NCI-H2107 treated with DMSO at 0.1 percent for 48 hours (cell line): ENCODE measurements around the gene KCNK1.

ENCODE experiments used
- DNase-seq: peaks from one replicate; lab custom pipeline; 2025; ENCODE audit not compliant: unreplicated experiment; lab: John Stamatoyannopoulos, UW

KCNK1 gene

GRCh38 chr1:233613252-233614172 is at the start of gene KCNK1:
KCNK1 (plus strand) TSS chr1:233614106; CDS start chr1:233614172, 66 bp downstream.
- DNase-seq, result peak; percentile 81

GRCh38 chr1:233565313-233565712 is 48.6 kb upstream of the KCNK1 start:
- DNase-seq, result no peak

DNA sequence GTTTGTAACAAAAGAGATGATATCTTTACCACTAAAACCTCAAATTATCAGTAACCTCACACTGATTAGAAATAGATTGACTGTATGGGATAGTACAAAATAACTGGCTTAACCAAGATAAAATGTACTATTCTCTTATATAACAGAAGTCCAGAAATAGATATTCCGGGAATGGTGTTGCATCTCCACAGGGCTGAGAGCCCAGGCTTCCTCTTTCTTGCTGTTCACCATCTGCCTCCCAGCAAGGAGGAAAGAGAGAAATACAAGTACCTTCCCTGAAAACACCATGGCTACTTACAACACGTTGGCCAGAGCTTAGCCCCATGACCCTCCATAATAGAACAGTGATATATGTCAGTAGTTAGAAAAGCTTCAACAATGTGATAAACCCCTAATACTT is 47.0 kb upstream of the KCNK1 start:
- no peak for DNase-seq

DNA sequence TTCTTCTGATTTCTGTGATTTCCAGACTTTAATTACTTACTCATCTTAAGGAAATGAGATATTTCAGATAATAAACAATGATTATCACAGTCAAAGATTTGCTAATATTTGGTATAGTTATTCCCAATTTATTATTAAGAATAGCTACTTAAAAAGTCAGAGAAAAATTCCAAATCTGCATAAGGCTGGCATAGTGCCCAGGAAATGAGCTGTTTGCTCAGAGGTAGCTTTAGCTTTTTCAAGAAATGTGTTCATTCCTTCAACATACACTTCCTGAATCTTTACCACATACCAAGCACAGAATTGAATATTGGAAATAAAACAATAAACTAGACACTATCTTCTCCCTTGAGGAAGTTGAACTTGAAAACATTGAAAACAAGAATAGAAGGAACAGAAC is 44.3 kb upstream of the KCNK1 start:
- DNase-seq, result no peak

DNA sequence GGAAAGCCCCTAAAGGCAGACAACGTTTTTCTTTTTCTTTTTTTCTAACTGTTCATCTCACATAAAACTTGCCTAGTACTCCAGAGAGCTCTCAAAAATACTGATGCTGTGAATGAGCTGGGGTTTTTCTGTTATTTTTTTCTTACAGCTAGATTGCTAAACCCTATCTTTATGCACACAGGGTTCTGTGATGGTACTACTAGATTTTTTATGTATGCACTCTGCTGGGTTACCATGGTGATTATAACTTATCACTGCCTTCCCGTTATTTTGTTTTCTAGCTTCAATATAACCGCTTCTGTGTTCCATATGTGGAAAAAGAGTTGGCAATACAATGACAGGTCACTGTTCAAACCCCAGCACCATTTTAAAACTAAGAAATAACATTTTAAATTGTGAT is 43.7 kb upstream of the KCNK1 start:
- no peak for DNase-seq

DNA sequence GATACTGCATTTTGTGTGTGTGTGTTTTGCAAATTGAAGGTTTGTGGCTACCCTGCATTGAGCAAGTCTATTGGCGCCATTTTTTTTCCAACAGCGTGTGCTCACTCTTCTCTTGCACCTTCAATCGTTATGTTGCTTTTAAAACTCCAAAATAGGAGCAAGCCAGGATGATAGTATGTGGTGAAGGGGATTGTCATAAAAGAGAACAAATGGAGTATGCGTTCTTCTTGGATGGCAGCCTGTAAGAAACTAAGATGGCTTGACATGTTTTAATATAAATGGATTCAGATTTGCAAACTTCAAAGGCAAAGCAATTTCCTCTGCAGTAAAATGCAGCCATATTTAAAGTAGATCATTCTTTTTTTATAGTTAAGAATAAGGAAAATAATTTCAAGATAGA is 43.2 kb upstream of the KCNK1 start:
- no peak for DNase-seq

DNA sequence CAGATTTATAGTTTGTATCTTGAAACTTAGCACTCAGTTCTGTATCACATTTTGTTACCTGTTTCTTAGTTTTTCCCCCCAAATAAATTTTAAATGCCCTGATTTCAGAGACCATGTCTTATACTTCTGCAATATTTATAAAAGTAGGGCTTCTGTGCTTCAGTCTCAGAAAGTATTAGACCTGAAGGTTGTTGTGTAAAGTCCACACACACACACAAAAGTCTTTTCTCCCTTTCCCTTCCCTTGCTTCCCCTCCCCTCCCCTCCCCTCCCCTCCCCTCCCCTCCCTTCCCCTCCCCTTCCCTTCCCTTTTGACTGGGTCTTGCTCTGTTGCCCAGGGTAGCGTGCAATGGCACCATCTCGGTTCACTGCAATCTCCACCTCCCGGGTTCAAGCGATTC is 41.0 kb upstream of the KCNK1 start:
- no peak for DNase-seq

GRCh38 chr1:233575450-233575849 is 38.5 kb upstream of the KCNK1 start:
- no peak for DNase-seq

GRCh38 chr1:233582439-233582838 is 31.5 kb upstream of the KCNK1 start:
- no peak for DNase-seq

DNA sequence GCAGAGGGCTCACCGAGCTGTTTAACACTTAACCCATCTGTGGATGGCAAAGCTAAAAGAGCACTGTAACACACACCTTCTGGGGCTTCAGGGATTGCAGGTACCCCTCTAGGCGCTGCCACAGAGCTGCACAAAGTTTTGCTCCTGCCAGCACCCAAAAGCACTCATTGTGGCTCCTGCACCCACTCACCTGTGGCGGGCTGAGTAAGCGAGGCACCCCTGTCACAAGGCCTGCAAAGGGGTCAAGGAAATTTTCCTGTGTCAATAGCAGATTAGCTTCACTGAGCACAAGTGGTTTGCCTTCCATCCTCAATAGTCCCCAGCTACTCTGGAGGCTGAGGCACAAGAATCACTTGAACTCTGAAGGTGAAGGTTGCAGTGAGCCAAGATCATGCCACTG is 29.5 kb upstream of the KCNK1 start:
- no peak for DNase-seq

- no peak for DNase-seq
These were observed 29.0 kb upstream of the KCNK1 start for GRCh38 chr1:233584931-233585330.

- no peak for DNase-seq
These were observed 27.6 kb upstream of the KCNK1 start for GRCh38 chr1:233586301-233586700.

- no peak for DNase-seq
These were observed 26.7 kb upstream of the KCNK1 start for GRCh38 chr1:233587196-233587595.

DNA sequence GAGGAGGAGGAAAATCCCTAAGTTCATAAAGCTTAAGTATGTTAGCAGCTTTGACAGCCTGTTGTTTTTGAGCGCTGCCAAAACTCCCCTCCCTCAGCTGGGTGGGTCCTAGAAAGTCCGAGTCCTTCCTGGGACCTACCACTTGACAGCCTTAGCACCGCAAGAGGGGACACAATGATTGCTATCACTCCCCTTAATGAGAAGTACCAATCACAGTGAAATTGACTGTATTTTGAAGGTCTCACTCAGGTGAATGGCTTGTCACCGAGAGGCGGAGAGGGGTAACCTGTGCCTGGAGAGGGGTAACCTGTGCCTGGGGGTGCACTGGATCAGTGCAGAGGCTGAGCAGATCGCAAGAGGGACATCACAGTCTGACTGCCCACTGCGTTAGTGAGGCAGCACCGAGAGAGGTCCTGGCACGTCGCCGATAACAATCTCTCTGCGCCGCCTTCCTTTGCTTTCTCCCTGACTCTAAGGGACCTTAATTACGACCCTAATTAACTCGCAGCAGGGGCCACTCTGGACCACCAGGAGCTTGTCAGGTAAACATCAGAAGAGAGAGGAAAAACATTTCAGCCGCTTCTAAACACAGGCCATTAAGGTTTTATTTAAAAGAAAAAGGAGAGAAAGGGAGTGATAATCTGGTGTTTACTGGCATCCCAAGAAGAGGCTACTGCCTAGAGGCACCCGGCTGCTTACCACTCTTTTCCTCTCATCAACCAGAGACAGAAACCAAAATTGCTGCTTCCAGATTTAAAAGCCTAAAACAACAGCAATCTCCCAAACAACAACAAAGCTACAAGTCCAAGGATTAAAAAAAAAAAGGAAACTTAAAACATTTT is 25.7 kb upstream of the KCNK1 start:
- DNase-seq, result no peak

GRCh38 chr1:233597489-233597901 is 16.4 kb upstream of the KCNK1 start:
- DNase-seq, result no peak

GRCh38 chr1:233598891-233599541 is 14.9 kb upstream of the KCNK1 start:
- no peak for DNase-seq

DNA sequence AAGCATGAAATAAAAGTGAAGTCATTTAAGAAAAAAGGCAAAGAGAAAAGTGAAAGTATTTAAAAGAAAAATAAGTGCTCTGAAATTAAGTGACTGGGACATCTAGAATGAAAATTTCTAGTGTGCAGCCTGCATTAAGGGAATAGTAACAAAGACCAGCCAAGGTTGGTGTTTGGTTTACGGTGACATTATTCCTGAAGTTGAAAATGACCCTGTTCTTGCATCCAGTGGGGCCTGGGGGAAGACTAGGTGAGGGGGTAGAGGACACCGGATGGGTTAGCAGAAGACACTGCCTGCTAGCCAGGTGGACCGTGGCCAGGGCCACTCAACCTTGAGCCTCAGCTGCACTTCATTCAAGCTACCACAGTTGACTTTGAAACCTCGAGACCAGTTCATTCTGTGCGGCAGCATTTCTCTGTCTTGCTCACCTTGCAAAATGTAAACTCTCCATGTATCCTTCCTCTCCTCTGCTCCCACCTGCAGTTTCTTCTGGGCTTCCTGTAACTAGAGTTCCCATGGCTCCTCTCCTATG is 14.3 kb upstream of the KCNK1 start:
- no peak for DNase-seq

GRCh38 chr1:233600488-233600887 is 13.4 kb upstream of the KCNK1 start:
- no peak for DNase-seq

DNA sequence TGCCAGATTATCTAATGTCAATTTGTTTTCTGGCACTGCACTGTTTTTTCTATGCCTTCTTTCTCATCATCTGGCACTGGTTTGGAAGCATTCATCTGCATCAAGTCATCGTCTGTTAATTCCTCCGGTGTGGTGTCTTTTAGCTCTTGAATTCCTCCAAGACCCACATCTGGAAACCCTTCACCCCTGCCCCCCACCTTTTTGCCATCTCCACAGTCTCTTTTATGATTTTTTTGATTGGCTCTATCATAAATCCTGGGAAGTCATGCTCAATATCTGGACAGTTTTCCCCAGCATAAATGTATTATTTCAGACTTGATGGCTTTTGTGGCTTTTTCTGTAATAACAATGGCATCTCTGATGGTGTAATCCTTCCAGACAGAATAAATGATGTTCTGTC is 10.4 kb upstream of the KCNK1 start:
- no peak for DNase-seq

DNA sequence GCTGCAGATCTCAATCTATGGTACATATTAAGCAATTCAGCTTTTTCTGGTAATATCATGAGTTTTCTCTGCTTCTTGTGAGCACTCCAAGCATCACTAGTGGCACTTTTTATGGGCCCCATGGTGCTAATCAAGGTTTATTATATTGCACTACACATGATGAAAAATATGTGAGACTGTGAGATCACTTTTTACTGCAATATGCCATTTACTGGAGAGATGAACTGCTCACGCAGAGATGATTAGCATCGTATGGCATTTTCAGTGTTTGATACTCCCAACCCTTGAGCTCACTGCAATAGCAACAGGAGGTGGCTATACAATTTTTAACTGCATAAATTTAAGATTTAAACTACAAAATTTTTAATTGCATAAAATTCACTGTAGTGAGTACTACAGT is 8.7 kb upstream of the KCNK1 start:
- no peak for DNase-seq

DNA sequence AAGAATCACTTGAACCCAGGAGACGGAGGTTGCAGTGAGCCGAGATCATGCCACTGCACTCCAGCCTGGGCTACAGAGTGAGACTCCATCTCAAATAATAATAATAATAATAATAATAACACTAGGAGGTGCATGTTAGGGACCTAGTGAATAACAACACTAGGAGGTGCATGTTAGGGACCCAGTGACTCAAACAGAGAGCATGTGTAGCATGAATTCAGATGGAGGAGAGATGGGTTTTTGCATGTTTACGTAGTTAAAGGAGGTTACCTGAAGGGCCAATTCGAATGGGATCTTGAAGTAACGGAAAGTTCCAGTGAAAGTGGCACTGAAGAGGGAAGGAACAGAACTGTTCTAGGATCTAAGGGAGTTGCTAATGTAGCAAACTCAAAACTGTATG is 7.1 kb upstream of the KCNK1 start:
- no peak for DNase-seq
